ENCODE data around the gene PPFIA2.
A peak's percentile ranks its signal among the peaks of the same experiment; 100 is the strongest.
"Not testable (repeated sequence)": the region's sequence is repeated elsewhere in the genome, so short reads cannot be mapped to it uniquely, and the experiment has no call there.

Gene PPFIA2

DNA sequence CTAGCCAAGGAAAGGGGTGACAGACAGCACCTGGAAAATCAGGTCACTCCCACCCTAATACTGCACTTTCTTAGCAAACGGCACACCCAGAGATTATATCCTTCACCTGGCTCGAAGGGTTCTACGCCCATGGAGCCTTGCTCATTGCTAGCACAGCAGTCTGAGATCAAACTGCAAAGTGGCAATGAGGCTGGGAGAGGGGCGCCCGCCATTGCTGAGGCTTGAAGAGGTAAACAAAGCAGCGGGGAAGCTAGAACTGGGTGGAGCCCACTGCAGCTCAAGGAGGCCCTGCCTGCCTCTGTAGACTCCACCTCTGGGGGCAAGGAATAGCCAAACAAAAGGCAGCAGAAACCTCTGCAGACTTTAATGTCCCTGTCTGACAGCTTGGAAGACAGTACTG, 99.8 kb downstream of the PPFIA2 start:
- not testable (repeated sequence) for DNase-seq

DNA sequence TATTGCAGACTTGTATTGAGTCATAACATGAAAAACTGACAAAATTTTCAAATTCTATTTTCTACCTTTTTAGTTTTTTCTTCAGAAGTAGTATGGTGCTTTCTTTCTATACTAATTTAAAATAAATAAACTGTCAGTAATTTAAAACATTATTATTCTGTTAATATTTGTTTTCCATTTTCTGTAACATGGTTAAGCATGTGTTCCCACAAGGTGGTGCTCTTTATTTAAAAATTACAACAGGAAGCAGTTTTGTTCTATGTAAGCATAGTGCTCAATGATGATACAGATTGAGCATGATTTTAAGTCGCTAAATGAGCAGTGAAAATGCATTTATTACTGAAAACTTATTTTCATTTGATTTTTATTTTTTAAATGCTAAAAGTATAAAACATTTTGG, 114.6 kb downstream of the PPFIA2 start:
- peak; percentile 45 for DNase-seq

- no peak for DNase-seq
Measured at GRCh38 chr12:81639196-81639595, 120.0 kb downstream of the PPFIA2 start.

DNA sequence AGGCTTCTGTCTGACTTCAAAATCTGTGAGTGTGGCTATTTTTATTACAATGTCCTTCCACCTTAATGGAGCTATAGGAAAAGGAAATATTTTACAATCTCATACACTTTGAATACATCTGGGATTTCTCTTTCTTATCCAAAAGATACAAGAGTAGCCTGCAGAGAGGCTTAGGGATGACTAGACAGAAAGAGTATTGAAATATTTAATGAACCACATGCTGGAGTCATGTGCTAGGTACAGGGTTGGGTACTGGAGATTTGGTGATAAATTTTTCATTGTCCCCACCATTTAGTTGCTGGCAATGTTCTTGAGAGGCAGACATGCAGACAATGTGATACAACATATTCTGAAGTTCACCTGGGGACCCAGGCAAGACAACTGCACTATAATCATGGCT, 126.0 kb downstream of the PPFIA2 start:
- DNase-seq = no peak

DNA sequence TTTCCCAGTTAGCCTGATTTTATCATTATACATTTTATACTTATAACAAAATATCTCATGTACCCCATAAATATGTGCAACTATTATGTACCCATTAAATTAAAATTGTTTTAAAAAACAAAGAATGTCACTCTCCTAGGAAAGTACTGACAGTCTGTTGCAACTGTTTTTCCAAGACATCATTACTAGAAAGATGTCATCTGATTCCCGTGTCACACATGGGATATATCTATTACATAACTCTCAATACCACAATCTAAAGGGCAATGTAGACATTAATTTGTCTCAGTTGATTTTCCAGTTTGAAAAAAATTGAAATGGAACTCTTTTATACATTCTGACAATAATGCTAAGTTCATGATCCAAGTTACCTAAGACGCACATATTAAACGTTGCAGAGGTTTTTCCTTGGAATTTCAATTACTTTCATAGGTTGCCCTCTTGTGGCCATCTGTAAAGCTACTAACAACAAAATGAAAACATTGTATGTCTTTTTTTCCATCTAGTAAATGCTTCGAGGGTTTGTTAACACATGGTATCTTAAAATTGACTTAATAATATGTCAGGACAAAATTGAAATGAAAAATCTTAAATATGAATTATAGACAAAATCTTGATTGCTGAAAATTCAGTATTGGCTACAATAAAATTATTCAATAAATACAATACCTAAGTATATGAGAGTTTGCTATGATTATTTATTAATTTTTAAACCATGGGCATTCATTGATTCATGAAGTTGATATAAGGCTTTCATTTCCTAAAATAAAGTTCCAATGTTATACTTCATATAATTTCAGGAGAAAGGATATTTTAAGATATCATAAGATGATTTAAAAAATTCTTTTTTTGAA, 131.6 kb downstream of the PPFIA2 start:
- peak; percentile 64 for DNase-seq

DNA sequence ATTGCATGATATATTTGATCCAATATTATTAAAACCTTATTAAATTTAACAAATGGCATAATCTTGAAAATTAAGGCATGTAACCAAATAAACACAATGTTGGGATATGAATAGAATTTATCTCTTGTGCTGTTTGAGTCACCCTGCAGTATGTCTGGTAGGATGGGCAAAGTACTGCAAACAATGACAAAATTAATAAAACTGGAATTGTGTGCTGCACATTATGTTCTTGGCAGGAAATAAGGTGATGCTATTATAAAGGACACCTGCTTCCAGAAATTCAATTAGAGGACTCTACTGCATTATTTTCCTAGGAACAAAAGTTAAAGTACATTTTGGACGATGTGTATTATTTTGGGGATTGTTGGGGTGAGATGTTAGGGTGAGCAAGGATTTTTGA, 132.7 kb downstream of the PPFIA2 start:
- peak; percentile 39 for DNase-seq

- no peak for DNase-seq
Measured at GRCh38 chr12:81617915-81618314, 141.2 kb downstream of the PPFIA2 start.

DNA sequence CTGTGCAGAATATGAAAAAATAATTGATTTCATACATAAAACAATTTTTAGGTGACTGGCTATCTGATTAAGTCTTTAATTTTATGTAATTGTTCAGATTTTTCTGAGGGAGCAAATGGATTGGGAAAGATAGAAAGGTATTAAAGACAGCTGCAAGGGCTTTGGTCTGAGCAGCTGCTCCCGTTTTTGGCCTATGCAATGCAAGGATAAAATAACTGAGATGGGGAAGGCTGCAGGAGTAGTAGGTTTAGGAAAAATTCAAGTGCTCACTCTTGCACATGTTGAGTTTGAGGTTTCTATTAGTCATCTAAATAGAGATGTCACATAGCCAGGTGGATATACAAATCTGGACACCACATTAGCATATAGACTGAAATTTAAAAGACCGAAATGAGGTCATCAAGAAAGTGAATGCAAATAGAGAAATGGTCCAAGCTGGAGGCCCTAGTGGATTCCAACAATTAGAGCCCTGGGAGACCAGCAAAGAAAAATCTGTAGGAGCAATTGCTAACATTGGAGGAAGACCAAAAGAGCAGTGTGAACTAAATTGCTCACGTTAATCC, 144.0 kb downstream of the PPFIA2 start:
- no peak for DNase-seq

DNA sequence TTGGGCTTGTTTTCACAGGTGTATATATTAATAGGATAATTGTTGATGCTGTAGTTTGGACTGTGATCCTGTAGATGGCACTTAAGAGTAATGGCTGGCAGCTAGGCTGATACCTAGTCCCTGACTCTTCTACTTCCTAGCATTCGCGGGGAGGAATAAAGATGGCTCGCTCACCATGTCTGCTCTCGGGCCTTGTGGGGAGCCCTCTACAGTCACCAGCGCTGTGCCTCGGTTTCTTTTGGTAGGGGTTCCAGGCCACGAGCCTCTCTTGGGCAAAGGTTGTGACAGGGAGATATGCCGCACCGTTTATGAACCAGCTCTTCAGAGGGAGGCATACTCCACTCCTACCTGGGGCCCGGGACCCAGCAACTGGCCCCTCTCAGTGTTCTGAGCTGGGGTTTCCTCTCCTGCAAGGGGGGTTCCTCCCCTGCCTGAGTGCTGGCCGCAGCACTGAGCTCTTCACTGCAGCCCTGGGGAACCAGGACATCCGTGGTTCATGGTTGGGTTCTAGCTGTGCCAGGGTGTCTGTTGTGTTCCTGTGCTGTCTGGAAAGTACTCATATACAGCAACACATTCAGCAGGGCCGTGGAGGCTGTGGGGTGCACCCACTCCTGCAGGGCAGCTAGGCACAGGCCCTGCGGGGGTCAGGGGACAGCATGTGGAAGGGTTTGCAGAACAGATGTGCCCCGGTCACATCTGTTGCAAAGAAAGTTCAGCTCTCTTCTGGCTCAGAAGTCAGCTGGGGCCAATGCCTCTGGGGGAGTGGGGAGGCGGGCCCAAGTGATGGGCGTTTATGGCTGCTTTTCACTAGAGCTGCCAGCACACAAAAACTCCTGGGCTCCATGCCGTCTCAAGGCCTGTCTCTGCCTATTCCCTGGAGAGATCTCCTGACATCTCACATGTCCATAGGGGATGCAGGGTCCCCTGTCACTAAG, 147.9 kb downstream of the PPFIA2 start:
- DNase-seq = no peak

GRCh38 chr12:81597928-81598604, 161.1 kb downstream of the PPFIA2 start:
- peak; percentile 77 for DNase-seq

DNA sequence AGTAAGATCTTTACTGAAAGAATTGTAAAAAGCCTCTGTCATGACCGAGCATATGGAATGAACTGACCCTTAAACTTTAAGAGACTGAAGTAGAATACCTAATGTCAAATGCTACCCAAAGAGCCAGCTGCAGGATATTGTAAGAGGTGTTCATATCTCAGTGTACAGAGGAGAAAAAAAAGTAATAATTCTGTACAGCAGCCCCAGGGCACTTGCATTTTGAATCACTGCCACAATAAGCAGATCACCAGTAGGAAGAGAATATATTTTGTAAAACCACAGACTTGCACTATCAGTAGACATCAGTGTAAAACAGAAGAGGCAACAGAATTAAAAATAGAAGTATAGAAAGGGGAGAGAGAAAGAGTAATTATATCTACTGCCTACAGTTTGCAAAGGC, 162.6 kb downstream of the PPFIA2 start:
- no peak for DNase-seq

DNA sequence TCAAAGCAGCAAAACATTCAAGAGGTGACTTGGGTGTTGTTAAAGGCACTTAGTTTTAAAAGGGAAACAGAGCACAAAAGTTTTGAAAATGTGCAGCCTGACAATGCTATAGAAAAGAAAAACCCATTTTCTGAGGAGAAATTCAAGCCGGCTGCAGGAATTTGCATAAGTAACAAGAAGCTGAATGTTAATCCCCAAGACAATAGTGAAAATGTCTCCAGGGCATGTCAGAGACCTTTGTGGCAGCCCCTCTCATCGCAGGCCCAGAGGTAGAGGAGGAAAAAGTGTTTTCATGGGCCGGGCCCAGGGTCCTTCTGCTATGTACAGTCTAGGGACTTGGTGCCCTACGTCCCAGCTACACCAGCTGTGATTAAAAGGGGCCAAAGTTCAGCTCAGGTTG, 167.9 kb downstream of the PPFIA2 start:
- DNase-seq = no peak

GRCh38 chr12:81590703-81591102, 168.4 kb downstream of the PPFIA2 start:
- DNase-seq = not testable (repeated sequence)

DNA sequence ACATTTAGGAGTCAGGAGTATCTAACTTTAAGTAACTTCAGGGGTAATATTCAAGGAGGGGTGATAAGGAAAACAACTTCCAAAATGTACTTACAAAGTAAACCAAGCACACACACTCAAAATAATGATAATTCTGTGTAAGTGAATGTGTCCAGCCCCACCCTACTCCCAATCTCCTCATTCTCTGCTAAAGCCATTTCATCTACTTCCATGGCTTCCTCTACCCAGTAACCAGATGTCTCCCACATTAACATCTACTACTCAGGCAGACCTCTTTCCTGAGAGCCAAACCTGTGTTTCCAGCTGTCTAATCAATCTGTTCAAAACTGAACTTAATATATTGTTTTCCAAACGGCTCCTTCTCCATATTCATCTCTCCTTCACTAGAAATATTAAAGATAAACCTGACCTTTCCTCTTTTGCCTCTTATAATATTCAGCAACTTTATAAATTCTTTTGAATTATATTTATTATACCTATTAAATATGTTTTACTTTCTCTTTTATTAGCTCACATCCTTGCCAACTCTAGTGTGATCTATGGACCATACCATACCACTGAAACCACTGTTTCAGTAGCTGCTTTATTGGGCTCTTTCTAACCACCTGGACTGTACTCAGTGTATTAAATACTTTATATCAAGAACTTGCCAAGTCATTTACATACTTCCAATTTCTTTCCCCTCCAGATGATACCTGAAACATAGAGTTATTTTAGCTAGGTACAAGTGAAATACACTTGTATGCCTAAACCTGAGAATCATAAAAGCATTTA, 170.7 kb downstream of the PPFIA2 start:
- DNase-seq = no peak

DNA sequence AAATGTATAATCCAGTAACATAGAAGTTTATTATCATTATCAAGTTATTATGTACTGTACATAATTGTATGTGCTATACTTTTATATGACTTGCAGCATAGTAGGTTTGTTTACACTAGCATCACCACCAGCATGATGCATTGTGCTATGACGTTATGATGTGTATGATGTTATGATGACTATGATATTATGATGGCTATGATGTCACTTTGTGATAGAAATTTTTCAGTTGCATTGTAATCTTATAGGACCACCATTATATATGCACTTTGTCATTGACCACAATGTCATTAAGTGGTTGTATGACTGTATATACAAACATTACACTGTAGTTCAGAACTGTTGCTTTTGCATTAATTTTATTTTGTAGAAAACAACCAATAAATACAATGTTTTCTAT, 173.4 kb downstream of the PPFIA2 start:
- no peak for DNase-seq

DNA sequence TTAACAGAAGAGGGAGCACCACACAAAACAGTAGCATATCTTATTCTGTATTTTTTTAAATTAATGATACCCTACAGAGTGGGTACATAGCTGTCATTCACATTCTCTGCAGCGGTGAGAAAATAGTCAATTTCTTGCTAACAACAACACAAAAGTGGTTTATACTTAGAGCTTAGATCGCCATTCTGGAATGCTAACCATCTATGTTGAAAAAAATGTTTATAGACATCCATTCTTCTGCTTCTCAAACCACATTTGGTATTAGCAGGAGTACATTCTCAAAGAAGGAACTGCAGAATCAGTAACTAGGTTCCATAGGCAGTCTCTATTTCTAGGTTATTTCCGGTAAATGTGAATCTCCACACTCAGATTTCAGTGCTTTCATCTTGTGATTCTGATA, 185.9 kb downstream of the PPFIA2 start:
- no peak for DNase-seq

DNA sequence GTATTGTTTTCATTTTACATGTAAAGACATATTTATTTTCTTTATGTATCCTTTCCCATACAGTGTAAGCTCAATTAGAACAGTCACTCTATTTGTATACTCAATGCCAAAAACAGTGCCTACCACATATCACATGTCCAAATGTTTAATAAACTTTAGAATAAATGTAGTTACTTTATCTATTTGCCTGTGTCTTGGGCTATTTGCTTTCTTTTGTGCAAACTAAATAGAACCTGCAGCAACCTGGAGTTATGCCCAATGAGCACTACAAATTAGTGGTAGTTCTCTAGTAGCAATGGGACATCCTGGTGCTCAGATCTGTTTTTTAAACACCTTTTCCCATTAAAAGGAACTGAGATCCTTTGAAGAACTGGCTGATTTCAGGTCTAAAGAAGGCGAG, 186.7 kb downstream of the PPFIA2 start:
- no peak for DNase-seq

GRCh38 chr12:81570234-81570633, 188.9 kb downstream of the PPFIA2 start:
- DNase-seq = no peak

DNA sequence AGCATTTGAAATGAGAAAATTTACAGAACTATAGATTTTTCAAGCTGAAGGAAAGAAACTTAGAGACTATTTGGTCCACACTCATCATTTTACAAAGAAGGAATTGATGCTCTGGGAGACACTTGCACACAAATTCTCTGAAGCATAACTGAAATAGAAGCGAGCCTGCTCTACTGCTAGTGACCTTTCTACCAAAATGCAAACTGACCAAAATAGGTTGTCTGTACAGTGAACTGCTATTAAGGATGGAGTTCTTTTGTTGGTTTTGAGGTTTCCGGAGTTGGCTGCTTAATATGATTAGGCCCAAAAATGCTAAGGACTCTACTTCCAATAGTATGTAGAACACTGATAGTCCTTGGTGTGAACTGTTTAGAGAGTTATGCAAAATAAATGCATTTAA, 194.9 kb downstream of the PPFIA2 start:
- no peak for DNase-seq

DNA sequence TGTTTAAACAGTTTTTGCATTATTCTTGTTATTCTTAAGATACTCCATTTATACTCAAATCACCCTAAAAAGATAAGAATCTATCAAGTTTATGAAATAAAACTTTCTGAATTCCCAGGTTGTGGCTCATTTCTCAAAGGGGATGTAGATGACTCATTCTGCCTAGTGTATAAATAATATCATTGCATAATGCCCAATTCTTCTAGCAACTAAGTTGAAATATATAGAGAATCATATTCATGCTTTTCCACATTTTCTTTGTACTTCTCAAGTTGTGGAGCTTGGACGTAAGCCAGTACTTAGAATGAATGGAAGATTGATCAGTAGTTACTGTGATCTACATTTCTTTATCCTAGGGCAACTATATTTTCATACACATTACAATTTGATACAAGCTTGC, 201.1 kb downstream of the PPFIA2 start:
- no peak for DNase-seq

GRCh38 chr12:81546811-81547210, 212.3 kb downstream of the PPFIA2 start:
- no peak for DNase-seq

DNA sequence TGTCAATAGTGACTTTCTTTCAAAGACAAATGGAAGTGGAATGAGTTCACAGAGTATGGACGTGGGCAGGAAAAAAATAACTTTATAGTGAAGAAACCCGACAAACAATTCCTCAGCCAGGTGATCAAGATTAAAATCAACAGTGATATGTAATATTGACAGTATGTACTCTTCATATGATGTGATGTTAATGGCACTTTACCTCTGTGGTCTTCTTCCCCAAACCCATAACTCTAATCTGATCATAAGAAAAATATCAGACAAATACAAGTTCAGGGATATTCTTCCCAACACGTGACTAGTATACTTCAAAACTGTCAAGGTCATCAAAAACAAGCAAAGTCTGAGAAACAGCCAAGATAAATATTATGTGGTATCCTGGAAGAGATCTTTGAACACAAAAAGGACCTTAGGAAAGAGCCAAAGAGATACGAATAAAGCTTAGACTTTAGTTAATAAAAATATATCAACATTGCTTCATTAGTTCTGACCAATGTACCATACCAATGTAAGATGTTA, 215.5 kb downstream of the PPFIA2 start:
- DNase-seq = no peak
